Measurements from ENCODE around the gene C22orf39. TPM values are rescaled to one million over a fixed set of nuclear protein-coding genes. Genes with fewer than 3 reads are reported as not detected.

Gene C22orf39
- total and polyA plus RNA-seq, 9 donors, result 25.7 to 58.9 (median 33.5) TPM

DNA sequence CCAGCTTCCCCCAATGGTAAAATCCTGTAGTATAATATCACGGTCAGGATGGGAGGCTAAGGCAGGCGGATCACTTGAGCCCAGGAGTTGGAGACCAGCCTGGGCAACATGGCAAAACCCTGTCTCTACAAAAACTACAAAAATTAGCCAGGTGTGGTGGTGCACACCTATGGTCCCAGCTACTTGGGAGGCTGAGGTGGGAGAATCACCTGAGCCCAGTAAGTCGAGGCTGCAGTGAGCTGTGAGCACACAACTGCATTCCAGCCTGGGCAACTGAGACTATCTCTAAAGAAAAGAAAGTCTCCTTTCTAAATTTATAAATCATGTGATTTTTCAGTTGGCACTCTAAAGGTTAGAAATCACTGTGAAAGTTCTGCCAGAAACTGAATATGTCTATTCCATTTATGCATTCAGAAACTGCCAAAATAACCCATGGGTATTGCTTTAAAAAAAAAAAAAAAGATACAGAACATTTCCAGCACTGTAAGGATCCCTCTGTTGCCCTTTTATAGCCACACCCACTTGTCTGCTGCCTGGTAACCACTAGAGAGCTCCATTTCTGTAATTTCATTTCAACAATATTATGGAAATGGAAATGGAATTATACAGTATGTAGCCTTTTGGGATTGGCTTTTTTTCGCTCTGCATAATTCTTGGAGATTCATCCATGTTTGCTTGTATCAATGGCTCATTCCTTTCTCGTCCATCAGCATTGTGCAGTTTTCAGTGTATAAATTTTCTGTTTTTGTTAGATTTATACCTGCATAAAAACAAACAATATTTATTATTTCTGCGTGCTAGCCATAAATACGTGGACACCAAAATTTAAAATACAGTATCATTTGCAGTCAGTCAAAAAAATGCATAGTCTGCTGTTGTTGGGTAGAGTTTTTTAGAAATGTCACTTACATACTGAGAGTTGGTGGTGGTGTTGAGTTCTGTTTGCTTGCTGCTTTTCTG lies 41.7 kb upstream of the C22orf39 start:
- 73 to 78% (median 76%) methylated on average over 7 of the region's 7 CpGs for WGBS, 3 donors
- no peaks in the 10 kb centered on the region for H3K36me3 ChIP-seq
- H3K4me1 ChIP-seq (ENCODE audit: insufficient read depth), result no peaks in the 10 kb centered on the region
- no peaks in the 10 kb centered on the region for H3K27me3 ChIP-seq
- intact Hi-C loops (cut with DNase I), result no loop called here
- TF ChIP-seq, protein P1, sequence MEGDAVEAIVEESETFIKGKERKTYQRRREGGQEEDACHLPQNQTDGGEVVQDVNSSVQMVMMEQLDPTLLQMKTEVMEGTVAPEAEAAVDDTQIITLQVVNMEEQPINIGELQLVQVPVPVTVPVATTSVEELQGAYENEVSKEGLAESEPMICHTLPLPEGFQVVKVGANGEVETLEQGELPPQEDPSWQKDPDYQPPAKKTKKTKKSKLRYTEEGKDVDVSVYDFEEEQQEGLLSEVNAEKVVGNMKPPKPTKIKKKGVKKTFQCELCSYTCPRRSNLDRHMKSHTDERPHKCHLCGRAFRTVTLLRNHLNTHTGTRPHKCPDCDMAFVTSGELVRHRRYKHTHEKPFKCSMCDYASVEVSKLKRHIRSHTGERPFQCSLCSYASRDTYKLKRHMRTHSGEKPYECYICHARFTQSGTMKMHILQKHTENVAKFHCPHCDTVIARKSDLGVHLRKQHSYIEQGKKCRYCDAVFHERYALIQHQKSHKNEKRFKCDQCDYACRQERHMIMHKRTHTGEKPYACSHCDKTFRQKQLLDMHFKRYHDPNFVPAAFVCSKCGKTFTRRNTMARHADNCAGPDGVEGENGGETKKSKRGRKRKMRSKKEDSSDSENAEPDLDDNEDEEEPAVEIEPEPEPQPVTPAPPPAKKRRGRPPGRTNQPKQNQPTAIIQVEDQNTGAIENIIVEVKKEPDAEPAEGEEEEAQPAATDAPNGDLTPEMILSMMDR (IDR thresholded peaks at IDR 0.05), result no peak
- TF ChIP-seq EP300 (IDR thresholded peaks at IDR 0.05) (no peak), POLR2A (IDR thresholded peaks at IDR 0.05) (no peak)
- H3K9me3 ChIP-seq, result no peaks in the 10 kb centered on the region
- no peak for DNase-seq
- H3K27ac ChIP-seq, result no peak overlapping the region
- no peak overlapping the region for H3K4me3 ChIP-seq

DNA sequence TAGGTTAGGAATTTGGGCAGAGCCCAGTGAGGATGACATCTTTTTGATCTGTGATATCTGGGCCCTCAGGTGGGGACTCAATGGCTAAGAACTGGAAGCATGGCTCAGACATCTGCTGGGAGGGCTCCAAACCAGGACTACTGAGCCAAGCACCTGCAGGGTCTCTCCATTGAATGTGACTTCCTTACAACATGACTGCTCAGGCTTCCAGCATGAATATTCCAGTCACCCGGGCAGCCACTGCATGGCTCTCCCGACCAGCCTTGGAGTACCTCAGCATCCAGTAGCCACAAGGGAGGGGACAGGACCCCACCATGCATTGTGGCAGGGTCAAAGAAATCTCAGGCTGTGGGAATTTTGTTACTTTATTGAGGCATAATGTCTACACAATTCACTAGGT lies 40.8 kb upstream of the C22orf39 start:
- no peaks in the 10 kb centered on the region for H3K9me3 ChIP-seq
- H3K4me3 ChIP-seq, result no peak overlapping the region
- H3K27me3 ChIP-seq, result no peaks in the 10 kb centered on the region
- H3K4me1 ChIP-seq (ENCODE audit: insufficient read depth), result no peaks in the 10 kb centered on the region
- TF ChIP-seq EP300 (IDR thresholded peaks at IDR 0.05) (no peak), POLR2A (IDR thresholded peaks at IDR 0.05) (no peak)
- TF ChIP-seq, protein P1 (IDR thresholded peaks at IDR 0.05), result no peak
- intact Hi-C loops (cut with DNase I), result no loop called here
- no peak overlapping the region for H3K27ac ChIP-seq
- H3K36me3 ChIP-seq, result no peaks in the 10 kb centered on the region
- no peak for DNase-seq
- 81 to 95% (median 93%) methylated on average over 2 of the region's 2 CpGs for WGBS, 3 donors

DNA sequence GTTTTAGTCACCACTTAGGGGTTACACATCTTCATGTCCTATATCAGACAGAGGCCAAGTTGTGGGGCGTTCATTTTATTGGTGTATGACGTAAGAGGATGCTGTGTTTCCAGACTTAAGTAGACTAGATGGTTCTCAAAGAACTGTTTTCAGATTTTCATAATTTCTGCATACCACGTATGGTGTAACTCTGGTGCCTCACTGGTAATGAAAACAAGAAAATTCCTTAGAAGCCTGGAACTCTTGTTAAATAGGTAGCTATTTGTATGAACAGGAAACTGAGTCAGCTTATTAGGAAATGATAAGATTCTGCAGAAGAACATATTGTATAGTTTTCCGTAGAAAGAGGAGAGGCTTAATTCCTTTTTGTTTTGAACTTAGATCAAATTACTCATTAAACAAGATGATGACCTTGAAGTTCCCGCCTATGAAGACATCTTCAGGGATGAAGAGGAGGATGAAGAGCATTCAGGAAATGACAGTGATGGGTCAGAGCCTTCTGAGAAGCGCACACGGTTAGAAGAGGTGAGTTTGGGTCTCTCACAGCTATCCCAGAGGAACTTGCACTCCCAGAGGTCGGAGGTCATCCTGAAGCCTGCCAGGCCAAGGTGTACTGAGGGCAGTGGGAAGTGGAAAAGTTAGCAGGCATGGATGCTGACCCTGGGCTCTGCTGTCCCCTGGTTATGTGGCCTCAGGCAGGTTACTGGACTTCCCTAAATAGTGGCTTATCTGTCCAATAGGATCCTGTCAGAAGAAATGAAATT lies 36.2 kb upstream of the C22orf39 start:
- Histone ChIP-seq H3K4me1 (ENCODE audit: insufficient read depth) (peaks cover 4% of the 10 kb centered on the region), H3K27me3 (no peaks in the 10 kb centered on the region), H3K4me3 (no peak overlapping the region), H3K9me3 (no peaks in the 10 kb centered on the region), H3K36me3 (no peaks in the 10 kb centered on the region), H3K27ac (no peak overlapping the region)
- TF ChIP-seq, protein P1 (IDR thresholded peaks at IDR 0.05), result no peak
- TF ChIP-seq EP300 (IDR thresholded peaks at IDR 0.05) (no peak), POLR2A (IDR thresholded peaks at IDR 0.05) (no peak)
- WGBS, 3 donors, result 71 to 82% (median 75%) methylated on average over 8 of the region's 8 CpGs
- intact Hi-C loops (cut with DNase I), result no loop called here
- DNase-seq, result no peak

- Histone ChIP-seq H3K36me3 (no peaks in the 10 kb centered on the region), H3K4me3 (no peak overlapping the region), H3K4me1 (ENCODE audit: insufficient read depth) (peaks cover 7% of the 10 kb centered on the region), H3K9me3 (no peaks in the 10 kb centered on the region), H3K27me3 (no peaks in the 10 kb centered on the region), H3K27ac (no peak overlapping the region)
- TF ChIP-seq EP300 (IDR thresholded peaks at IDR 0.05) (no peak), POLR2A (IDR thresholded peaks at IDR 0.05) (no peak)
- TF ChIP-seq, protein P1 (IDR thresholded peaks at IDR 0.05), result no peak
- WGBS, 3 donors, result 89 to 93% (median 91%) methylated on average over 9 of the region's 9 CpGs
- intact Hi-C loops (cut with DNase I), result no loop called here
- no peak for DNase-seq
These were observed 34.8 kb upstream of the C22orf39 start for GRCh38 chr22:19482297-19482696.

All from ovary (tissue), 9 donors.